Measurements from ENCODE around the gene MPP1.

Gene MPP1

GRCh38 chrX:154730253-154730891, 74.9 kb downstream of the MPP1 start:
- DNase-seq: peak; percentile 49

GRCh38 chrX:154729439-154729838, 75.8 kb downstream of the MPP1 start:
- DNase-seq: no peak

Data from NCI-H226 (cell line).